IMR-90 (cell line): ENCODE results near the gene SLC25A21. TPM values are rescaled to one million over a fixed set of nuclear protein-coding genes. Genes with fewer than 3 reads are reported as not detected.

Experiments
- ATAC-seq: fragments of 200-7000 bp; cut with Tn5 transposase; 2 replicates; pipeline ENCODE4 v1.9.1; 2020; ENCODE audit warnings: low read depth, mild to moderate bottlenecking, moderate library complexity
- BruUV-seq: library from RNA; stranded (reverse); fragments of 400-500 nt; replicated peaks from 2 replicates; lab custom pipeline; 2021; lab: Mats Ljungman, UMichigan
- CTCF ChIA-PET: fragments of 300-600 bp; formaldehyde crosslinking; extraction: SDS; loops from one replicate; lab custom pipeline; 2021; ENCODE audit warnings: antibody characterized with exemption; lab: Yijun Ruan, JAX
- POLR2A ChIA-PET: fragments of 300-600 bp; sonication (Branson Sonifier 250); formaldehyde crosslinking; loops from one replicate; lab custom pipeline; 2022; ENCODE audit warnings: antibody characterized with exemption; ENCODE audit not compliant: unreplicated experiment; lab: Charles Lee
- DNase-seq: peaks from one replicate; pipeline ENCODE4 v3.0.0; 2013
- H2AFZ ChIP-seq: replicated peaks from 2 replicates; pipeline ENCODE3; 2013; ENCODE audit warnings: low read length, mild to moderate bottlenecking; ENCODE audit not compliant: poor library complexity
- H2AK5ac ChIP-seq: 2 replicates; pipeline ENCODE4 v1.6.1; 2013; ENCODE audit warnings: low read depth, low read length, inconsistent platforms
- H2AK9ac ChIP-seq: replicated peaks from 2 replicates; pipeline ENCODE3; 2013; ENCODE audit warnings: mild to moderate bottlenecking, low read depth, low read length, moderate library complexity; ENCODE audit not compliant: poor library complexity
- H2BK120ac ChIP-seq: 2 replicates; pipeline ENCODE4 v1.6.1; 2013; ENCODE audit warnings: low read depth, low read length, inconsistent platforms
- H2BK15ac ChIP-seq: 3 replicates; pipeline ENCODE4 v1.6.1; 2013; ENCODE audit warnings: low read depth, low read length, inconsistent platforms
- H2BK20ac ChIP-seq: 2 replicates; pipeline ENCODE4 v1.6.1; 2013; ENCODE audit warnings: low read depth, mild to moderate bottlenecking, inconsistent platforms, low read length, moderate library complexity
- H2BK5ac ChIP-seq: 2 replicates; pipeline ENCODE4 v1.6.1; 2013; ENCODE audit warnings: mild to moderate bottlenecking, low read depth, low read length, inconsistent platforms; ENCODE audit not compliant: poor library complexity, severe bottlenecking
- H3K14ac ChIP-seq: replicated peaks from 2 replicates; pipeline ENCODE4 v1.6.1; 2013; ENCODE audit warnings: low read depth, low read length, inconsistent platforms
- H3K18ac ChIP-seq: 2 replicates; pipeline ENCODE4 v1.6.1; 2013; ENCODE audit warnings: low read depth, low read length, control low read depth
- H3K23ac ChIP-seq: 2 replicates; pipeline ENCODE4 v1.6.1; 2013; ENCODE audit warnings: low read depth, low read length, inconsistent platforms
- H3K27ac ChIP-seq: 2 replicates; pipeline ENCODE4 v1.5.1; 2013; ENCODE audit warnings: mild to moderate bottlenecking, control low read depth, low read length; ENCODE audit not compliant: insufficient read depth
- H3K27me3 ChIP-seq: 2 replicates; pipeline ENCODE4 v1.6.1; 2013; ENCODE audit warnings: low read length; ENCODE audit not compliant: control insufficient read depth, insufficient read depth
- H3K36me3 ChIP-seq: 2 replicates; pipeline ENCODE4 v1.6.1; 2013; ENCODE audit warnings: low read length, mixed read lengths; ENCODE audit not compliant: control insufficient read depth, insufficient read depth
- H3K4ac ChIP-seq: 2 replicates; pipeline ENCODE4 v1.6.1; 2013; ENCODE audit warnings: low read depth, low read length, inconsistent platforms
- H3K4me1 ChIP-seq: 2 replicates; pipeline ENCODE4 v1.6.1; 2013; ENCODE audit warnings: low read length, mixed read lengths; ENCODE audit not compliant: control insufficient read depth, insufficient read depth
- H3K4me2 ChIP-seq: 2 replicates; pipeline ENCODE4 v1.6.1; 2013; ENCODE audit warnings: low read depth, mild to moderate bottlenecking, control low read depth, low read length, moderate library complexity
- H3K4me3 ChIP-seq: 2 replicates; pipeline ENCODE4 v1.5.1; 2013; ENCODE audit warnings: low read depth, mild to moderate bottlenecking, control low read depth, low read length, moderate library complexity; ENCODE audit not compliant: insufficient read depth
- H3K56ac ChIP-seq: 2 replicates; pipeline ENCODE4 v1.6.1; 2013; ENCODE audit warnings: low read length, inconsistent platforms; ENCODE audit not compliant: insufficient read depth; ENCODE audit errors: extremely low read depth
- H3K79me1 ChIP-seq, 2 experiments: 2 replicates each; pipeline ENCODE4 v1.6.1; 2013; ENCODE audit warnings: low read length in 2 of 2, inconsistent platforms in 1 of 2, low read depth in 1 of 2
- H3K9ac ChIP-seq: 2 replicates; pipeline ENCODE4 v1.6.1; 2013; ENCODE audit warnings: low read depth, low read length, control low read depth
- H3K9me1 ChIP-seq: 2 replicates; pipeline ENCODE4 v1.6.1; 2013; ENCODE audit warnings: low read length, inconsistent platforms; ENCODE audit not compliant: insufficient read depth
- H3K9me3 ChIP-seq: 2 replicates; pipeline ENCODE4 v1.6.1; 2013; ENCODE audit warnings: low read length; ENCODE audit not compliant: control insufficient read depth, insufficient read depth
- H4K20me1 ChIP-seq: 2 replicates; pipeline ENCODE4 v1.6.1; 2013; ENCODE audit warnings: low read length, inconsistent platforms; ENCODE audit not compliant: insufficient read depth
- H4K5ac ChIP-seq: 2 replicates; pipeline ENCODE4 v1.6.1; 2013; ENCODE audit warnings: mild to moderate bottlenecking, low read depth, low read length, control low read depth
- H4K8ac ChIP-seq, 2 experiments: 2 replicates each; pipeline ENCODE4 v1.6.1; 2013; ENCODE audit warnings: low read depth in 2 of 2, low read length in 2 of 2, control low read depth in 1 of 2, inconsistent platforms in 1 of 2
- H4K91ac ChIP-seq: 2 replicates; pipeline ENCODE4 v1.6.1; 2013; ENCODE audit warnings: low read depth, low read length, inconsistent platforms; ENCODE audit not compliant: insufficient read depth
- BHLHE40 ChIP-seq: fragments of 150-350 bp; IDR thresholded peaks from 2 replicates; pipeline ENCODE4 v1.6.1; 2016; ENCODE audit warnings: mild to moderate bottlenecking, low read depth, low read length
- CHD1 ChIP-seq: IDR thresholded peaks from 2 replicates; pipeline ENCODE4 v1.6.1; 2012; ENCODE audit warnings: low read depth, low read length, improper control_type of control experiment
- FOS ChIP-seq: fragments of 150-350 bp; IDR thresholded peaks from 2 replicates; pipeline ENCODE4 v1.6.1; 2016; ENCODE audit warnings: low read depth, low read length
- MAFK ChIP-seq: IDR thresholded peaks from 2 replicates; pipeline ENCODE4 v1.6.1; 2012; ENCODE audit warnings: low read depth, low read length, improper control_type of control experiment
- MAZ ChIP-seq: IDR thresholded peaks from 2 replicates; pipeline ENCODE4 v1.6.1; 2012; ENCODE audit warnings: low read depth, mild to moderate bottlenecking, low read length, improper control_type of control experiment, moderate library complexity, borderline replicate concordance
- MXI1 ChIP-seq: IDR thresholded peaks from 2 replicates; pipeline ENCODE4 v1.6.1; 2012; ENCODE audit warnings: low read depth, mild to moderate bottlenecking, low read length, moderate library complexity, borderline replicate concordance
- NFE2L2 ChIP-seq: fragments of 150-350 bp; IDR thresholded peaks from 2 replicates; pipeline ENCODE4 v1.6.1; 2016; ENCODE audit warnings: low read depth, mild to moderate bottlenecking, low read length
- POLR2A ChIP-seq: IDR thresholded peaks from 2 replicates; pipeline ENCODE4 v1.6.1; 2012; ENCODE audit warnings: mild to moderate bottlenecking, low read depth, low read length
- RAD21 ChIP-seq: IDR thresholded peaks from 2 replicates; pipeline ENCODE4 v1.6.1; 2012; ENCODE audit warnings: low read length, improper control_type of control experiment
- RFX5 ChIP-seq: IDR thresholded peaks from 2 replicates; pipeline ENCODE4 v1.8.0; 2012; ENCODE audit warnings: low read depth, mild to moderate bottlenecking, low read length, moderate library complexity
- SMC3 ChIP-seq: fragments of 150-350 bp; IDR thresholded peaks from 2 replicates; pipeline ENCODE4 v1.6.1; 2016; ENCODE audit warnings: low read depth, mild to moderate bottlenecking, antibody characterized with exemption, low read length, moderate library complexity
- WGBS, 2 experiments: methylation state at CpG; one replicate each; pipeline versions ENCODE4 v1.1.5 to v1.1.7; 2013; ENCODE audit warnings: missing lambda C conversion rate in 2 of 2; ENCODE audit not compliant: insufficient read length in 1 of 2; ENCODE audit errors: extremely low coverage in 2 of 2; 5-methylcytosine and 5-hydroxymethylcytosine counted together
- dilution Hi-C: fragments of 300-500 bp; cut with HindIII; formaldehyde crosslinking; loops from one replicate; pipeline ENCODE4 v1.14.3; 2018; ENCODE audit warnings: low sequenced_read_pairs; ENCODE audit not compliant: unreplicated experiment
- in situ Hi-C: fragments of 300-500 bp; cut with MboI; formaldehyde crosslinking; loops from 3 replicates; pipeline ENCODE4 v1.14.3; 2019; ENCODE audit warnings: low sequenced_read_pairs, inconsistent platforms, mixed read lengths
- intact Hi-C: fragments of 100-400 bp; cut with micrococcal nuclease; formaldehyde crosslinking; loops from 2 replicates; pipeline ENCODE4 v1.10.0; 2022
- polyA plus RNA-seq, 3 experiments: library from polyadenylated mRNA; depleted of rRNA; stranded (reverse); fragments of >200 nt; gene quantifications; 2 replicates each; pipeline ENCODE4 v1.2.3, GENCODE V29; 2012; ENCODE audit warnings: low replicate concordance in 1 of 3
- total RNA-seq: library from RNA; depleted of rRNA; stranded (reverse); fragments of >200 nt; gene quantifications from 2 replicates; pipeline ENCODE4 v1.2.3, GENCODE V29; 2012
- TF ChIP-seq, protein P1 (sequence below): fragments of 150-350 bp; IDR thresholded peaks from 2 replicates; pipeline ENCODE4 v1.6.1; 2016; ENCODE audit warnings: low read depth, mild to moderate bottlenecking, low read length, moderate library complexity, borderline replicate concordance
- TF ChIP-seq, protein P2 (sequence below): conservative IDR thresholded peaks from 2 replicates; pipeline ENCODE4 v1.5.1; 2012; ENCODE audit warnings: mild to moderate bottlenecking, low read depth, low read length, improper control_type of control experiment
- TF ChIP-seq, protein P3 (sequence below): fragments of 150-350 bp; IDR thresholded peaks from 2 replicates; pipeline ENCODE4 v1.6.1; 2017; ENCODE audit warnings: mild to moderate bottlenecking, antibody characterized with exemption, low read length, low read depth

Gene SLC25A21
- total and polyA plus RNA-seq, 2 of the 4 experiments (the other 2 are of a cell fraction) = 0.62 to 0.90 TPM

DNA sequence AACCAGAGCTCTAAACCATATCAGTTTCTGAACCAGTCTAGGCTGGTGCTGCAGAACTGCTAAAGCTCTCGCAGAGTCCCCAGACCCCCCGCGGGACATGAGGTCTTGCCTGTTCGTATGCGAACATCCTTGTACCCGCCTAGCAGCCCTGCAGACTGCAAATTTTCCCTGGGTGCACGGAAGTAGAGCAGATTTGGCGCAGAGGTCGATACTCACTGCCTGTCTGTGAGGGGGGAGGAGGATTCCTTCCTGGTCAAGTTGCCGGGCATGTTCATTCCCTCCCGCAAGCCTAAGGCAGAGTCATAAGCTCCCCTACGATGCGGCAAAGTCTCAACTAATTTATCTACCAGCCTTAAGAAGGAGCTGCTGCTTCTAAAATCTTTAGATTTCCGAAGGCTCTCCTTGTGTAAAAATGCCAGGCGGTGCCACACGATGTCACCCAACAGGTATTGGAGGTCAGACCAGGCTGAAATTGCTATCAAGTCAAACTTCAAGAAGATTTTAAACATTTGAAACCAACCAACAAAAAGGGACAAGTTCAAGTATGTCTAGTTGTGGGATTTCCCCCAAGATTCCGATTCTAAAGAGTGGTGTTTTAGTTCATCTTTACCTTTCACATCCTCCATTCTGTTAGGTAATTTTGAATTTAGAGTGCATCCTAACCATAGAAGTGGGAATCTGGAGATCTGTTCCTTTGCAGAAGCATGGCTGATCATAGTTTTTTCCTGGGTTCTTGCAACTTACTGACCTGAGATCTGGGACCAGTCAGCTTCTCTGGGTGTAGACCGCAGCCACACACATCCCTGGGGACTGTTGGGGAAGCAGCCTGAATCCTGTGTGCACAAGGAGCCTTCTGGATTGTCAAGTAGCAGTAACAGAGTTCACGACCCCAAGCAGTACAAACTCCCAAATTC lies 512.3 kb downstream of the SLC25A21 start:
- CTCF ChIA-PET = interaction anchor here (0.8 kb wide), 2 partner anchors 12 to 591 kb away, joined by 3 read pairs; no protein-coding TSS in a partner anchor
- H2AFZ ChIP-seq = no peak overlapping the region
- POLR2A ChIA-PET = no interaction called here
- no peak overlapping the region for H2BK120ac ChIP-seq
- H3K23ac ChIP-seq = no peak overlapping the region
- no peak for DNase-seq
- no peak overlapping the region for H3K27ac ChIP-seq
- peaks cover 14% of the 10 kb centered on the region for H3K9me3 ChIP-seq
- H3K18ac ChIP-seq = no peak overlapping the region
- H3K4me1 ChIP-seq = peaks cover 7% of the 10 kb centered on the region; the same call in 1 of the 2 replicates
- H2BK5ac ChIP-seq = no peak overlapping the region
- no peak overlapping the region for H2BK20ac ChIP-seq
- H4K5ac ChIP-seq = no peak overlapping the region
- no peaks in the 10 kb centered on the region; the same call in 1 of the 2 replicates for H4K20me1 ChIP-seq
- H2AK9ac ChIP-seq = no peak overlapping the region
- H3K27me3 ChIP-seq = peaks cover 97% of the 10 kb centered on the region
- ATAC-seq = no peak
- dilution Hi-C loops = no loop called here
- H3K14ac ChIP-seq = no peak overlapping the region
- no peak overlapping the region for H2AK5ac ChIP-seq
- H4K8ac ChIP-seq = no peak overlapping the region
- no peak overlapping the region for H3K4me3 ChIP-seq
- no peak overlapping the region for H2BK15ac ChIP-seq
- in situ Hi-C loops = loop anchor here (10.0 kb wide), 1 partner anchor 485 kb away; no protein-coding TSS in a partner anchor
- WGBS, 2 experiments = 0% methylated on average over 2 of the region's 19 CpGs; no CpG with 5 or more reads in 1 of the 2 experiments
- no peak overlapping the region for H4K91ac ChIP-seq
- BruUV-seq = no TSS peak
- no peaks in the 10 kb centered on the region for H3K9me1 ChIP-seq
- H3K4ac ChIP-seq = no peak overlapping the region
- no peak overlapping the region for H3K56ac ChIP-seq
- H3K9ac ChIP-seq = no peak overlapping the region
- intact Hi-C loops = no loop called here
- H3K4me2 ChIP-seq = no peak overlapping the region
- H3K79me1 ChIP-seq = no peaks in the 10 kb centered on the region
- H3K36me3 ChIP-seq = no peaks in the 10 kb centered on the region
- TF ChIP-seq, protein P1, sequence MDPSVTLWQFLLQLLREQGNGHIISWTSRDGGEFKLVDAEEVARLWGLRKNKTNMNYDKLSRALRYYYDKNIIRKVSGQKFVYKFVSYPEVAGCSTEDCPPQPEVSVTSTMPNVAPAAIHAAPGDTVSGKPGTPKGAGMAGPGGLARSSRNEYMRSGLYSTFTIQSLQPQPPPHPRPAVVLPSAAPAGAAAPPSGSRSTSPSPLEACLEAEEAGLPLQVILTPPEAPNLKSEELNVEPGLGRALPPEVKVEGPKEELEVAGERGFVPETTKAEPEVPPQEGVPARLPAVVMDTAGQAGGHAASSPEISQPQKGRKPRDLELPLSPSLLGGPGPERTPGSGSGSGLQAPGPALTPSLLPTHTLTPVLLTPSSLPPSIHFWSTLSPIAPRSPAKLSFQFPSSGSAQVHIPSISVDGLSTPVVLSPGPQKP = no peak
- TF ChIP-seq MAZ = no peak
- TF ChIP-seq, protein P2, sequence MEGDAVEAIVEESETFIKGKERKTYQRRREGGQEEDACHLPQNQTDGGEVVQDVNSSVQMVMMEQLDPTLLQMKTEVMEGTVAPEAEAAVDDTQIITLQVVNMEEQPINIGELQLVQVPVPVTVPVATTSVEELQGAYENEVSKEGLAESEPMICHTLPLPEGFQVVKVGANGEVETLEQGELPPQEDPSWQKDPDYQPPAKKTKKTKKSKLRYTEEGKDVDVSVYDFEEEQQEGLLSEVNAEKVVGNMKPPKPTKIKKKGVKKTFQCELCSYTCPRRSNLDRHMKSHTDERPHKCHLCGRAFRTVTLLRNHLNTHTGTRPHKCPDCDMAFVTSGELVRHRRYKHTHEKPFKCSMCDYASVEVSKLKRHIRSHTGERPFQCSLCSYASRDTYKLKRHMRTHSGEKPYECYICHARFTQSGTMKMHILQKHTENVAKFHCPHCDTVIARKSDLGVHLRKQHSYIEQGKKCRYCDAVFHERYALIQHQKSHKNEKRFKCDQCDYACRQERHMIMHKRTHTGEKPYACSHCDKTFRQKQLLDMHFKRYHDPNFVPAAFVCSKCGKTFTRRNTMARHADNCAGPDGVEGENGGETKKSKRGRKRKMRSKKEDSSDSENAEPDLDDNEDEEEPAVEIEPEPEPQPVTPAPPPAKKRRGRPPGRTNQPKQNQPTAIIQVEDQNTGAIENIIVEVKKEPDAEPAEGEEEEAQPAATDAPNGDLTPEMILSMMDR = no peak
- TF ChIP-seq BHLHE40 = no peak
- no peak for TF ChIP-seq CHD1
- TF ChIP-seq RFX5 = no peak
- no peak for TF ChIP-seq RAD21
- TF ChIP-seq POLR2A = no peak
- no peak for TF ChIP-seq MAFK
- TF ChIP-seq, protein P3, sequence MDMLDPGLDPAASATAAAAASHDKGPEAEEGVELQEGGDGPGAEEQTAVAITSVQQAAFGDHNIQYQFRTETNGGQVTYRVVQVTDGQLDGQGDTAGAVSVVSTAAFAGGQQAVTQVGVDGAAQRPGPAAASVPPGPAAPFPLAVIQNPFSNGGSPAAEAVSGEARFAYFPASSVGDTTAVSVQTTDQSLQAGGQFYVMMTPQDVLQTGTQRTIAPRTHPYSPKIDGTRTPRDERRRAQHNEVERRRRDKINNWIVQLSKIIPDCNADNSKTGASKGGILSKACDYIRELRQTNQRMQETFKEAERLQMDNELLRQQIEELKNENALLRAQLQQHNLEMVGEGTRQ = no peak
- no peak for TF ChIP-seq MXI1
- TF ChIP-seq SMC3 = no peak
- no peak for TF ChIP-seq NFE2L2
- no peak for TF ChIP-seq FOS
